Trophoblast cell (in vitro differentiated cells and primary cell): Measurements from ENCODE around the gene SHISA7.

Experiments
- DNase-seq, 2 donors: peaks; one replicate each; pipeline ENCODE4 v3.0.0-alpha.2; 2016
- H2AFZ ChIP-seq: 2 replicates; pipeline ENCODE4 v1.6.1; 2013; ENCODE audit warnings: low read length, moderate library complexity, mild to moderate bottlenecking; ENCODE audit not compliant: insufficient read depth, poor library complexity
- H2AK5ac ChIP-seq: 2 replicates; pipeline ENCODE4 v1.6.1; 2013; ENCODE audit warnings: mild to moderate bottlenecking, low read length
- H2BK120ac ChIP-seq: 2 replicates; pipeline ENCODE4 v1.6.1; 2013; ENCODE audit warnings: low read length, mild to moderate bottlenecking, moderate library complexity; ENCODE audit not compliant: insufficient read depth, poor library complexity
- H2BK12ac ChIP-seq: 2 replicates; pipeline ENCODE4 v1.6.1; 2013; ENCODE audit warnings: mild to moderate bottlenecking, low read length, moderate library complexity
- H2BK5ac ChIP-seq: 2 replicates; pipeline ENCODE4 v1.6.1; 2013; ENCODE audit warnings: low read length, low read depth, moderate library complexity, mild to moderate bottlenecking; ENCODE audit not compliant: poor library complexity
- H3K14ac ChIP-seq: 2 replicates; pipeline ENCODE4 v1.6.1; 2013; ENCODE audit warnings: mild to moderate bottlenecking, low read length
- H3K18ac ChIP-seq: 2 replicates; pipeline ENCODE4 v1.6.1; 2013; ENCODE audit warnings: mild to moderate bottlenecking, low read length
- H3K23ac ChIP-seq: 2 replicates; pipeline ENCODE4 v1.6.1; 2013; ENCODE audit warnings: low read length
- H3K27ac ChIP-seq: 2 replicates; pipeline ENCODE4 v1.5.1; 2013; ENCODE audit warnings: low read depth, mild to moderate bottlenecking, inconsistent platforms, low read length, moderate library complexity
- H3K27me3 ChIP-seq: 2 replicates; pipeline ENCODE4 v1.6.1; 2013; ENCODE audit warnings: inconsistent platforms, mild to moderate bottlenecking, low read length, moderate library complexity; ENCODE audit not compliant: insufficient read depth
- H3K36me3 ChIP-seq, 2 experiments: 1 replicate in 1 of 2; 2 replicates in 1 of 2; pipeline ENCODE4 v1.6.1; 2013; ENCODE audit warnings: low read length in 2 of 2, mild to moderate bottlenecking in 2 of 2, moderate library complexity in 1 of 2; ENCODE audit not compliant: insufficient read depth in 2 of 2, control insufficient read depth in 1 of 2
- H3K4ac ChIP-seq: 2 replicates; pipeline ENCODE4 v1.6.1; 2013; ENCODE audit warnings: low read depth, mild to moderate bottlenecking, low read length, moderate library complexity
- H3K4me1 ChIP-seq, 2 experiments: 1 replicate in 1 of 2; 2 replicates in 1 of 2; pipeline ENCODE4 v1.6.1; 2013; ENCODE audit warnings: low read length in 2 of 2, mild to moderate bottlenecking in 2 of 2, moderate library complexity in 1 of 2; ENCODE audit not compliant: insufficient read depth in 2 of 2, control insufficient read depth in 1 of 2
- H3K4me2 ChIP-seq: 2 replicates; pipeline ENCODE4 v1.6.1; 2013; ENCODE audit warnings: inconsistent platforms, mild to moderate bottlenecking, low read length, moderate library complexity
- H3K4me3 ChIP-seq: 2 replicates; pipeline ENCODE4 v1.5.1; 2013; ENCODE audit warnings: mild to moderate bottlenecking, low read depth, low read length, inconsistent platforms
- H3K79me1 ChIP-seq: one replicate; pipeline ENCODE4 v1.6.1; 2013; ENCODE audit warnings: low read length
- H3K79me2 ChIP-seq: 2 replicates; pipeline ENCODE4 v1.6.1; 2013; ENCODE audit warnings: low read length, mild to moderate bottlenecking; ENCODE audit not compliant: control insufficient read depth, insufficient read depth, poor library complexity
- H3K9ac ChIP-seq: 2 replicates; pipeline ENCODE4 v1.6.1; 2013; ENCODE audit warnings: mild to moderate bottlenecking, low read length
- H3K9me3 ChIP-seq: 2 replicates; pipeline ENCODE4 v1.6.1; 2013; ENCODE audit warnings: low read depth, mild to moderate bottlenecking, control low read depth, inconsistent platforms, low read length; ENCODE audit not compliant: insufficient read depth
- H4K12ac ChIP-seq: 2 replicates; pipeline ENCODE4 v1.6.1; 2013; ENCODE audit warnings: low read depth, mild to moderate bottlenecking, low read length, moderate library complexity
- H4K8ac ChIP-seq: 2 replicates; pipeline ENCODE4 v1.6.1; 2013; ENCODE audit warnings: low read depth, mild to moderate bottlenecking, low read length, moderate library complexity
- H4K91ac ChIP-seq: one replicate; pipeline ENCODE4 v1.6.1; 2013; ENCODE audit warnings: low read depth, mild to moderate bottlenecking, low read length, moderate library complexity
- WGBS: extraction: QIAGEN DNeasy Blood & Tissue Kit; methylation state at CpG from one replicate; pipeline ENCODE4 v1.1.7; 2013; ENCODE audit warnings: missing lambda C conversion rate; ENCODE audit not compliant: insufficient read length, insufficient coverage; ENCODE audit errors: extremely low coverage; 5-methylcytosine and 5-hydroxymethylcytosine counted together

SHISA7 gene

DNA sequence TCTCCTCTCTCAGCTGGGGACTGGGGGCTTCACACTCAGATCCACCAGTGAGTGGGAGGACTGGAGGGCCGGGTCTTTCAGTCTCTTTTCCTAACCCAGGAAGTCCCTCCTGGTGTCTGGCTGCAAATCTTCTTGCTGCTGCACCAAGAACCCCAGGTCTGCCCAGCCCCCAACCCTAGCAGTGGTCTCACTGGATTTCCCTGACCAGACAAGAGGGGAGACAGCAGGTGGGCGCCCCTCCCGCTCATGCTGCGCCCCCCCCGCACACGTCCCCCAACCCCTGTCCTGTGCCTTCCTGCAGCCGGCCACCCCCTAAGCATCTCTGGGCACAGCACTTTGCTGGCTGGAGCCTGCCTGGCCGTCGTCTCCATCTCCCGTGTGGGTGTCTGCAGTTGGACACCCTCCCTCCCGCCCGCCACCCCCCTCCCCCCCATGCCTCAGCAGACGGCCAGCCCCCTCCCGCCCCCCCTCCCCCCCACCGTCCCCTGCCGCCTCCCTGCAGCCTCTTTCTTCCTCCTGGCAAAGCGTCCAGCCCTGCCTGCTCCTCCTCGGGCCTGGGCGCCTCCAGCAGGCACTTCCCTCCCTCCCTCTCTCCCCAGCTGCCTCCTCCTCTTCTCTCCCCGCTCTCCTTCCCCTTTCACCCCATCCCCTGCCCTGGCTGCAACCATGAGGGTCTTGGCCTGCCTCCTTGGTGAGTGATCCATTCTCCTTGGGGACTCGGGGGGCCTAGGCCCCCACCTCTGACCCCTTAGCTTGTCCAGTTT is 45.0 kb upstream of the SHISA7 start, which contains the start of gene SSC5D:
SSC5D (plus strand) TSS at position 513 of the 764 bp plus-strand sequence; CDS start at position 667, 154 bp downstream.
- Histone ChIP-seq H3K18ac (peak within 1 kb of the TSS; percentile 92), H4K8ac (peak within 1 kb of the TSS; percentile 93), H2AK5ac (peak within 1 kb of the TSS; percentile 81), H2AFZ (peak within 1 kb of the TSS; percentile 61), H3K27me3 (no peaks in the 10 kb centered on the region), H3K36me3 (peaks cover 11 to 20% of the 10 kb centered on the region in 2 experiments), H3K23ac (no peak within 1 kb of the TSS), H4K91ac (peak within 1 kb of the TSS; percentile 97), H2BK5ac (peak within 1 kb of the TSS; percentile 95), H3K9ac (peak within 1 kb of the TSS; percentile 55), H3K4ac (peak within 1 kb of the TSS; percentile 89), H3K4me1 (peaks cover 49 to 57% of the 10 kb centered on the region in 2 experiments), H3K4me2 (peak within 1 kb of the TSS; percentile 89), H2BK12ac (peak within 1 kb of the TSS; percentile 84), H2BK120ac (peak within 1 kb of the TSS; percentile 95), H3K79me2 (peaks cover 24% of the 10 kb centered on the region), H3K79me1 (peaks cover 49% of the 10 kb centered on the region), H3K4me3 (peak within 1 kb of the TSS; percentile 46), H3K27ac (peak within 1 kb of the TSS; percentile 99), H3K9me3 (no peaks in the 10 kb centered on the region), H4K12ac (peak within 1 kb of the TSS; percentile 78), H3K14ac (peak within 1 kb of the TSS; percentile 95)
- no CpG with 5 or more reads among the region's 21 CpGs for WGBS
- no peak for DNase-seq

DNA sequence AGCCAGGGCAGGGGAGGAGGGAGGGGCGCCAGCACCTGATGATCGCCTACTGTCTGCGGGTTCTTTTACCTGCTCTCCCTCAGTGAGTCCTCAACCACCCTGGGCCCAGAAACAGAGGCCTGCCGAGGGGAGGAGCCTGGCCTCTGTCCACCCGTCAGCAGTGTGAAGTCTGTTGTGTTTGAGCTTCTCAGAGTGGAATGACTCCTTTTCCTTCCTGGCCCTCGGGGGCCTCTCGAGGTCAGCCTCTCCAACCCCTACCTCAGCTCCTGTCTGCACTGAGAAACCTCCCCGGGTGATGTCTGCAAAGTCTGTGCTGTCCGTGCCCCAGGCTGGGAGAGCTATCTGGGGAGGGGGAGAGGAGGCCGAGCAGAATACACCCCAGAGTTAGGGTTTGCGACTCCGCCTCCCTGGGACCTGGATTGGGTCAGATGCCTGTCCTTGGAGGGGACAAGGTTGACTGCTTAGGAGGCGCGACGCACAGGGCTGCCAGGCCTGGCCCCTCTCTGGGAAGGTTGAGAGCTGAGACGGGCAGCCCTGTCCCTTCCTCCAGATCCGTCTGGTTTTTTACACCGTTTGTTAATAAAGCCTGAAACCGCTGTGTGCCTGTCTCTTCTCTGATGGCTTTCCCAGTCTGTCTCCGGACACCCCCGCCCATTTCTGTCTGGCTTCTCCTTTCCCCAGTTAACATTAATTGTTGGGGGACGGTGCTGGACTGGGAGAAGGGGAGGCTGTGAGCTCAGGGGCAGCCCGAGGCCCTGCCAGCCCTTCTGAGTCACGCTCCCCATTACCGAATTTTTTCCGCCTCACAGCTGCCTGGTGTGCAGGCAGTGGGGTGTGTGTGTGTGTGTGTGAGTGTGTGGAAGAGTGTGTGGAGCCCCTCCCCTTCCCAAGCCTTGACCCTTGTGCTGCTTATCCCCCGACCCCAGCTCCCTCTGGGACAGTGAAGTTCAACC is 44.1 kb upstream of the SHISA7 start:
- H2AK5ac ChIP-seq, result peak overlapping the region; percentile 44
- peaks cover 47 to 54% of the 10 kb centered on the region in 2 experiments for H3K4me1 ChIP-seq
- H3K4me3 ChIP-seq, result no peak overlapping the region
- H4K91ac ChIP-seq, result peak overlapping the region; percentile 99
- H3K9me3 ChIP-seq, result peaks cover 1% of the 10 kb centered on the region
- H4K8ac ChIP-seq, result peak overlapping the region; percentile 91
- DNase-seq, result peak in 1 of 2 donors; percentile 46
- peak overlapping the region; percentile 39 for H3K9ac ChIP-seq
- WGBS, result no CpG with 5 or more reads among the region's 27 CpGs
- H3K27me3 ChIP-seq, result no peaks in the 10 kb centered on the region
- H3K36me3 ChIP-seq, result peaks cover 18 to 27% of the 10 kb centered on the region in 2 experiments
- peak overlapping the region; percentile 94 for H2BK5ac ChIP-seq
- peak overlapping the region; percentile 95 for H2BK120ac ChIP-seq
- peak overlapping the region; percentile 99 for H3K27ac ChIP-seq
- H3K14ac ChIP-seq, result peak overlapping the region; percentile 95
- peak overlapping the region; percentile 89 for H3K4me2 ChIP-seq
- H3K18ac ChIP-seq, result peak overlapping the region; percentile 92
- H3K23ac ChIP-seq, result no peak overlapping the region
- H3K79me1 ChIP-seq, result peaks cover 49% of the 10 kb centered on the region
- peak overlapping the region; percentile 61 for H2AFZ ChIP-seq
- H3K4ac ChIP-seq, result peak overlapping the region; percentile 96
- peak overlapping the region; percentile 78 for H4K12ac ChIP-seq
- peak overlapping the region; percentile 81 for H2BK12ac ChIP-seq
- H3K79me2 ChIP-seq, result peaks cover 24% of the 10 kb centered on the region

DNA sequence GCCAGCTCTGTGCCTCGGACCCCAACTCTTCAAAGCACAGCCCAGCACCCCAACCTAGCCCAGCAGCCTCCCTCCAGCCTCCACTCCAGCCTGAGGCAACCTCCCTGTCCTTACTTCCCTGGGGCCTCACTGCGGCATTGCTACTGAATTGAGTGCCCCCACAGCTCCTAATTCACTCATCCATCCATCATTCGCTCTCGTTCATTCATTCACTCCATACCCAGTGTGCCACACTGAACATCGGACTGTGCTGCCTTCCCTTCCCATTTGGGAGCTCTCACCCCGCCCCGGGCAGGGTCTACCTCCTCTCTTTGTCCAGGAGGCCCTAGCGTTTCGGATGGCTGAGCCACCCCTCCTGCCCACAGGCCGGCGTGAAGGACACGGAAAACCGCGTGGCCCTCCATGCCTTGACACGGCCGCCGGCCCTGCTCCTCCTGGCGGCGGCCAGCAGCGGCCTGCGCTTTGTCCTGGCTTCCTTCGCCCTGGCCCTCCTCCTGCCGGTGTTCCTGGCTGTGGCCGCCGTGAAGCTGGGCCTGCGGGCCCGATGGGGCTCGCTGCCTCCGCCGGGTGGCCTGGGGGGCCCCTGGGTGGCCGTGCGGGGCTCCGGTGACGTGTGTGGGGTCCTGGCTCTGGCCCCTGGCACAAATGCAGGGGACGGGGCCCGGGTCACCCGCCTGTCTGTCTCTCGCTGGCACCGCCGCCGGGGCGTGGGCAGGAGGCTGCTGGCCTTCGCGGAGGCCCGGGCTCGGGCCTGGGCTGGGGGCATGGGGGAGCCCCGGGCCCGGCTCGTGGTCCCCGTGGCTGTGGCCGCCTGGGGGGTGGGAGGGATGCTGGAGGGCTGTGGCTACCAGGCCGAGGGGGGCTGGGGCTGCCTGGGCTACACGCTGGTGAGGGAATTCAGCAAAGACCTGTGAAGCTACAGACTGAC is 43.2 kb upstream of the SHISA7 start:
- peak overlapping the region; percentile 89 for H3K4me2 ChIP-seq
- peak overlapping the region; percentile 71 for H4K12ac ChIP-seq
- H3K27me3 ChIP-seq, result no peaks in the 10 kb centered on the region
- peak overlapping the region; percentile 99 for H3K27ac ChIP-seq
- H2BK5ac ChIP-seq, result peak overlapping the region; percentile 94
- H2AK5ac ChIP-seq, result peak overlapping the region; percentile 98
- peaks cover 49% of the 10 kb centered on the region for H3K79me1 ChIP-seq
- H3K9ac ChIP-seq, result peak overlapping the region; percentile 86
- H3K4me1 ChIP-seq, result peaks cover 47 to 52% of the 10 kb centered on the region in 2 experiments
- H3K18ac ChIP-seq, result peak overlapping the region; percentile 82
- H4K91ac ChIP-seq, result peak overlapping the region; percentile 99
- peak overlapping the region; percentile 95 for H3K14ac ChIP-seq
- H3K4me3 ChIP-seq, result peak overlapping the region; percentile 80
- peaks cover 24% of the 10 kb centered on the region for H3K79me2 ChIP-seq
- H3K23ac ChIP-seq, result no peak overlapping the region
- peaks cover 1% of the 10 kb centered on the region for H3K9me3 ChIP-seq
- H2AFZ ChIP-seq, result no peak overlapping the region
- peak overlapping the region; percentile 86 for H2BK12ac ChIP-seq
- 100% methylated on average over 2 of the region's 53 CpGs for WGBS
- H2BK120ac ChIP-seq, result peak overlapping the region; percentile 95
- peak overlapping the region; percentile 96 for H3K4ac ChIP-seq
- DNase-seq, result no peak
- peaks cover 21 to 28% of the 10 kb centered on the region in 2 experiments for H3K36me3 ChIP-seq
- H4K8ac ChIP-seq, result peak overlapping the region; percentile 91
